Cardiac muscle cell (in vitro differentiated cells and primary cell): Measurements from ENCODE around the gene BRIP1. TPM values are rescaled to one million over a fixed set of nuclear protein-coding genes. Genes with fewer than 3 reads are reported as not detected.
A peak's percentile ranks its signal among the peaks of the same experiment; 100 is the strongest.
"Not testable (repeated sequence)": the region's sequence is repeated elsewhere in the genome, so short reads cannot be mapped to it uniquely, and the experiment has no call there.

Experiments used
- DNase-seq, 2 donors: peaks; one replicate each; pipeline versions ENCODE4 v3.0.0 to v3.0.0-alpha.2; 2010 to 2017; ENCODE audit warnings: low read depth in 1 of 2, low spot score in 1 of 2
- H3K27ac ChIP-seq: fragments of 200-600 bp; sonication (generic); 2 replicates; pipeline ENCODE4 v1.5.1; 2016
- H3K27me3 ChIP-seq: fragments of 200-600 bp; sonication (generic); 2 replicates; pipeline ENCODE4 v1.6.0; 2016; ENCODE audit warnings: control low read depth
- H3K36me3 ChIP-seq: fragments of 200-600 bp; sonication (generic); 2 replicates; pipeline ENCODE4 v1.5.1; 2016; ENCODE audit warnings: control low read depth
- H3K4me1 ChIP-seq: fragments of 200-600 bp; sonication (generic); 2 replicates; pipeline ENCODE4 v1.8.1; 2017; ENCODE audit warnings: low read depth, mild to moderate bottlenecking, mixed run types
- H3K4me3 ChIP-seq: fragments of 200-600 bp; sonication (generic); 2 replicates; pipeline ENCODE4 v1.5.1; 2016; ENCODE audit warnings: mild to moderate bottlenecking
- H3K9me3 ChIP-seq: fragments of 200-600 bp; sonication (generic); 2 replicates; pipeline ENCODE4 v1.5.1; 2017; ENCODE audit warnings: low read depth, mild to moderate bottlenecking, control low read depth
- CTCF ChIP-seq: IDR thresholded peaks from 2 replicates; pipeline ENCODE4 v1.5.1; 2012; ENCODE audit warnings: low read depth, mild to moderate bottlenecking, low read length
- polyA plus RNA-seq: library from polyadenylated mRNA; unstranded; fragments of >200 nt; fragmentation: Nextera tagmentation; extraction: Ambion mirVana; gene quantifications from 2 replicates; pipeline ENCODE4 v1.2.1, GENCODE V29; 2016
- total RNA-seq: library from RNA; depleted of rRNA; stranded (reverse); fragments of >200 nt; gene quantifications from 2 replicates; pipeline ENCODE4 v1.2.3, GENCODE V29; 2016

Gene BRIP1
- total and polyA plus RNA-seq, 2 experiments from 2014 or later, result 3.1 to 9.2 TPM

DNA sequence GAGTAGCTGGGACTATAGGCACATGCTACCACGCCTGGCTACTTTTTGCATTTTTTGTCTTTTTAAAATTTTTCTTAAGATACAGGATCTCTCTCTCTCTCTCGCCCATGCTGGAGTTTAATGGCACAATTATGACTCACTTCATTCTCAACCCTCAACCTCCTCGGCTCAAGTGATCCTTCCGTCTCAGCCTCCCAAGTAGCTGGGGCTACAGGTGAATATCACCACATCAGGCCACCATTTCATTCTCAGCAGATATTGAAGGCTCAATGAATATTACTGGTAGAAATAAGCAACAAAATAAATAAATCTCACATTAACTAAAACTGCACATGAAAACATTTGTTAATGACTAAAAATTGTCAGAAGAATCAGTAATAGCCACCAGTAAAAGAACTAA lies 41.7 kb downstream of the BRIP1 start:
- no peak for TF ChIP-seq CTCF

DNA sequence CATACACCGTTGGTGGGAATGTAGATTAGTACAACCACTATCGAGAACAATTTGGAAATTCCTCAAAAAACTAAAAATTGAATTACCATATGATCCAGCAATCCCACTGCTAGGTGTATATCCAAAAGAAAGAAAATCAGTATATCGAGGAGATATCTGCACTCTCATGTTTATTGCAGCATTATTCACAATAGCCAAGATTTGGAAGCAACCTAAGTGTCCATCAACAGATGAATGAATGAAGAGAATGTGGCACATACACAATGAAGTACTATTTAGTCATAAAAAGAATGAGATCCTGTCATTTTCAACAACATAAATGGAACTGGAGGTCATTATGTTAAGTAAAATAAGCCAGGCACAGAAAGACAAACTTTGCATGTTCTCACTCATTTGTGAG lies 44.1 kb downstream of the BRIP1 start:
- not testable (repeated sequence) for H3K4me1 ChIP-seq, DNase-seq, H3K9me3 ChIP-seq, H3K36me3 ChIP-seq, H3K27me3 ChIP-seq, H3K4me3 ChIP-seq, H3K27ac ChIP-seq

More for the DNA sequence above, 41.7 kb downstream of the BRIP1 start:
- no peaks in the 10 kb centered on the region for H3K36me3 ChIP-seq
- H3K27ac ChIP-seq, result no peak overlapping the region
- no peaks in the 10 kb centered on the region for H3K9me3 ChIP-seq
- H3K4me1 ChIP-seq, result no peaks in the 10 kb centered on the region
- H3K4me3 ChIP-seq, result no peak overlapping the region
- no peaks in the 10 kb centered on the region for H3K27me3 ChIP-seq
- no peak for DNase-seq

DNA sequence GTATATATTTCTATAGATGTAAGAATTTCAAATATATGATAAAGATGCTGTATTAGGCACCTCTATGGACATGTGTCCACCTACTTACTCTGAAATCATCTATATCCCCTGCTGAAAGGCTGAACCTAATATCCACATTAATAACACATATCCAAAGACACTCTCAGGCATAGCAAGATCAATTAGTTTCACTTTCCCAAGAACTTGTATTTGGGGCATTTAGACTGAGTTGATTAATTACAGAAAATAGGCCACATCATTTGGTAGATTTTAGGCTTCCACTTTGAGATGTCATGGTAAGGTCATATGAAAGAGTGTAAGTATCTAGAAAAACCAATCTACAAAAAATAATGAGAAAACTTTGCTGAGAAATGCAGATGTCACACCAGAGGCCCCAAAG lies 45.1 kb downstream of the BRIP1 start:
- no peak for DNase-seq
- Histone ChIP-seq H3K36me3 (no peaks in the 10 kb centered on the region), H3K4me3 (no peak overlapping the region), H3K9me3 (no peaks in the 10 kb centered on the region), H3K27ac (no peak overlapping the region), H3K27me3 (no peaks in the 10 kb centered on the region), H3K4me1 (peaks cover 6% of the 10 kb centered on the region)
- TF ChIP-seq CTCF, result no peak

DNA sequence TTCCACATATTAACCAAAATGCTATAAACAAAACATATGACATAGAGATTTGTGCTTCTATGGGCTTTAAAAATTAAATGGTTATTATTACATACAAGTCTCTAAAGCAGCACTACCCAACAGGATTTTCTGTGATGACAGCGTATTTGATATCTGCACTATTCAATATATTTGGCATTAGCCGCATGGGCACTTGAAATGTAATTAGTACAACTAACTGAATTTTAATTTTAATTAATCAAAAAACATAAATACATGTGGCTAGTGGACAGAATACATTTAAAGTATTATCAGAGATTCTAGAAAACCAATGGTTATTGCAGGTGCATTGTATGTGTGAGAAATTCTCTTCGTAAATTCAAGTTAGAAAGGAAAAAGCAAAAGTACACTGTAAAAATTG lies 45.9 kb downstream of the BRIP1 start:
- DNase-seq, result no peak
- Histone ChIP-seq H3K36me3 (no peaks in the 10 kb centered on the region), H3K9me3 (no peaks in the 10 kb centered on the region), H3K4me3 (no peak overlapping the region), H3K27ac (no peak overlapping the region), H3K4me1 (peaks cover 6% of the 10 kb centered on the region), H3K27me3 (no peaks in the 10 kb centered on the region)
- no peak for TF ChIP-seq CTCF

- Histone ChIP-seq H3K9me3 (no peaks in the 10 kb centered on the region), H3K4me3 (no peak overlapping the region), H3K27me3 (no peaks in the 10 kb centered on the region), H3K4me1 (peaks cover 6% of the 10 kb centered on the region), H3K27ac (peak overlapping the region; percentile 51), H3K36me3 (no peaks in the 10 kb centered on the region)
- TF ChIP-seq CTCF, result no peak
- DNase-seq, result no peak
These were observed 46.8 kb downstream of the BRIP1 start for GRCh38 chr17:61816538-61816937.

- no peak overlapping the region for H3K4me3 ChIP-seq
- H3K27me3 ChIP-seq, result no peaks in the 10 kb centered on the region
- H3K36me3 ChIP-seq, result no peaks in the 10 kb centered on the region
- H3K9me3 ChIP-seq, result no peaks in the 10 kb centered on the region
- peak in 1 of 2 donors; percentile 14 for DNase-seq
- H3K4me1 ChIP-seq, result peaks cover 6% of the 10 kb centered on the region
- peak overlapping the region; percentile 51 for H3K27ac ChIP-seq
- TF ChIP-seq CTCF, result no peak
These were observed 47.3 kb downstream of the BRIP1 start for GRCh38 chr17:61815863-61816503.
